ENCODE data around the gene KCNJ16.

GRCh38 chr17:70153210-70153609 is 78.2 kb downstream of the KCNJ16 start:
- TF ChIP-seq, protein P1, sequence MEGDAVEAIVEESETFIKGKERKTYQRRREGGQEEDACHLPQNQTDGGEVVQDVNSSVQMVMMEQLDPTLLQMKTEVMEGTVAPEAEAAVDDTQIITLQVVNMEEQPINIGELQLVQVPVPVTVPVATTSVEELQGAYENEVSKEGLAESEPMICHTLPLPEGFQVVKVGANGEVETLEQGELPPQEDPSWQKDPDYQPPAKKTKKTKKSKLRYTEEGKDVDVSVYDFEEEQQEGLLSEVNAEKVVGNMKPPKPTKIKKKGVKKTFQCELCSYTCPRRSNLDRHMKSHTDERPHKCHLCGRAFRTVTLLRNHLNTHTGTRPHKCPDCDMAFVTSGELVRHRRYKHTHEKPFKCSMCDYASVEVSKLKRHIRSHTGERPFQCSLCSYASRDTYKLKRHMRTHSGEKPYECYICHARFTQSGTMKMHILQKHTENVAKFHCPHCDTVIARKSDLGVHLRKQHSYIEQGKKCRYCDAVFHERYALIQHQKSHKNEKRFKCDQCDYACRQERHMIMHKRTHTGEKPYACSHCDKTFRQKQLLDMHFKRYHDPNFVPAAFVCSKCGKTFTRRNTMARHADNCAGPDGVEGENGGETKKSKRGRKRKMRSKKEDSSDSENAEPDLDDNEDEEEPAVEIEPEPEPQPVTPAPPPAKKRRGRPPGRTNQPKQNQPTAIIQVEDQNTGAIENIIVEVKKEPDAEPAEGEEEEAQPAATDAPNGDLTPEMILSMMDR (IDR thresholded peaks at IDR 0.05), result no peak
- no peak for TF ChIP-seq POLR2A (IDR thresholded peaks at IDR 0.05)
